Measurements from ENCODE around the gene BIK. TPM values are rescaled to one million over a fixed set of nuclear protein-coding genes. Genes with fewer than 3 reads are reported as not detected.

BIK gene
- total and polyA plus RNA-seq, 2 experiments from 2014 or later = 9.6 to 9.8 TPM

GRCh38 chr22:43101306-43101705 lies 9.2 kb upstream of the BIK start:
- H3K4me3 Mint-ChIP-seq = no peak overlapping the region
- Histone ChIP-seq H3K27ac (ENCODE audit: low read depth) (no peak overlapping the region), H3K4me3 (no peak overlapping the region), H3K4me2 (no peak overlapping the region), H3K4me1 (ENCODE audit: insufficient read depth) (no peaks in the 10 kb centered on the region), H3F3A (replicated peaks; ENCODE audit: low read depth) (no peaks in the 10 kb centered on the region), H3K36me3 (ENCODE audit: insufficient read depth) (no peaks in the 10 kb centered on the region; the same call in 1 of the 2 replicates), H3K27me3 (ENCODE audit: insufficient read depth) (no peaks in the 10 kb centered on the region), H4K20me1 (replicated peaks; ENCODE audit: insufficient read depth) (no peaks in the 10 kb centered on the region), H3K79me2 (replicated peaks; ENCODE audit: insufficient read depth) (no peaks in the 10 kb centered on the region), H2AFZ (no peak overlapping the region), H3K9me2 (ENCODE audit: insufficient read depth) (no peaks in the 10 kb centered on the region)
- H3K9me3 Mint-ChIP-seq = peaks cover 13% of the 10 kb centered on the region
- TF ChIP-seq POLR2AphosphoS5 (IDR thresholded peaks at IDR 0.05; ENCODE audit: low read depth) (no peak), NANOG (IDR thresholded peaks at IDR 0.05; ENCODE audit: borderline replicate concordance) (no peak), ZNF114 (CRISPR knock-in tag; IDR thresholded peaks at IDR 0.05) (no peak), EZH2 (IDR thresholded peaks at IDR 0.05; ENCODE audit: low read depth, unreplicated experiment) (no peak), ZNF462 (CRISPR knock-in tag; IDR thresholded peaks at IDR 0.05) (no peak), EZH2phosphoT487 (IDR thresholded peaks at IDR 0.05; ENCODE audit: unreplicated experiment) (no peak), STAT1 (IDR thresholded peaks at IDR 0.05; ENCODE audit: unreplicated experiment) (no peak), JUNB (IDR thresholded peaks at IDR 0.05; ENCODE audit: unreplicated experiment) (no peak), ETS1 (IDR thresholded peaks at IDR 0.05) (no peak), ZNF331 (CRISPR knock-in tag; IDR thresholded peaks at IDR 0.05; ENCODE audit: low read depth) (no peak), CREB1 (CRISPR knock-in tag; IDR thresholded peaks at IDR 0.05; ENCODE audit: low read depth) (no peak), CTCF (conservative IDR thresholded peaks at IDR 0.05; ENCODE audit: low read depth in 2 of 2) (no peak), REST (IDR thresholded peaks at IDR 0.05; ENCODE audit: unreplicated experiment) (no peak)
- H3K27me3 Mint-ChIP-seq (ENCODE audit: insufficient read depth, low read depth, poor library complexity) = peaks cover 7% of the 10 kb centered on the region
- H3K27ac Mint-ChIP-seq = no peak overlapping the region
- no peaks in the 10 kb centered on the region for H3K4me1 Mint-ChIP-seq
- peaks cover 6% of the 10 kb centered on the region; the same call in 1 of the 3 replicates for H3K36me3 Mint-ChIP-seq (ENCODE audit: low read depth)
- ATAC-seq = no peak
- DNase-seq (ENCODE audit: low spot score) = no peak
